Central memory CD8-positive, alpha-beta T cell (primary cell): ENCODE data around the gene LRRK1.

Experiments
- ATAC-seq: fragments of 150-1000 bp; cut with Tn5 transposase; replicated peaks from 2 replicates; pipeline ENCODE4 v1.10.0; 2022; ENCODE audit warnings: mild to moderate bottlenecking, moderate FRiP score, moderate number of reproducible peaks; ENCODE audit not compliant: poor library complexity, severe bottlenecking; ENCODE audit errors: extremely low read depth
- DNase-seq, 2 donors: peaks; one replicate each; pipeline ENCODE4 v3.0.0; 2021; ENCODE audit warnings: low spot score in 2 of 2
- H3K27ac Mint-ChIP-seq: one replicate; pipeline ENCODE4 v1.8.0; 2022; ENCODE audit warnings: low read depth, mild to moderate bottlenecking, moderate library complexity, mixed read lengths
- H3K27me3 Mint-ChIP-seq: one replicate; pipeline ENCODE4 v1.8.0; 2022; ENCODE audit warnings: mixed read lengths
- H3K36me3 Mint-ChIP-seq: one replicate; pipeline ENCODE4 v1.8.0; 2022; ENCODE audit warnings: mild to moderate bottlenecking, moderate library complexity, mixed read lengths; ENCODE audit not compliant: insufficient read depth
- H3K4me1 Mint-ChIP-seq: one replicate; pipeline ENCODE4 v1.8.0; 2022; ENCODE audit warnings: mixed read lengths
- H3K4me3 Mint-ChIP-seq: one replicate; pipeline ENCODE4 v1.8.0; 2022; ENCODE audit warnings: mild to moderate bottlenecking, moderate library complexity, mixed read lengths
- H3K9me3 Mint-ChIP-seq: one replicate; pipeline ENCODE4 v1.8.0; 2022; ENCODE audit warnings: mixed read lengths

Gene LRRK1

GRCh38 chr15:100986158-100986896, 67.2 kb downstream of the LRRK1 start:
- no peak for DNase-seq

GRCh38 chr15:100987143-100987542, 68.0 kb downstream of the LRRK1 start:
- ATAC-seq (no peak), DNase-seq (no peak)
- H3K9me3 Mint-ChIP-seq = no peaks in the 10 kb centered on the region
- H3K36me3 Mint-ChIP-seq = no peaks in the 10 kb centered on the region
- H3K27me3 Mint-ChIP-seq = peaks cover 50% of the 10 kb centered on the region
- no peaks in the 10 kb centered on the region for H3K4me1 Mint-ChIP-seq
- no peak overlapping the region for H3K4me3 Mint-ChIP-seq
- H3K27ac Mint-ChIP-seq = no peak overlapping the region

More at GRCh38 chr15:100986158-100986896, 67.2 kb downstream of the LRRK1 start:
- Mint-ChIP-seq H3K4me1 (no peaks in the 10 kb centered on the region), H3K36me3 (no peaks in the 10 kb centered on the region), H3K9me3 (no peaks in the 10 kb centered on the region), H3K27me3 (peaks cover 52% of the 10 kb centered on the region), H3K27ac (no peak overlapping the region), H3K4me3 (no peak overlapping the region)
- no peak for ATAC-seq

GRCh38 chr15:100988297-100988696, 69.1 kb downstream of the LRRK1 start:
- Mint-ChIP-seq H3K36me3 (no peaks in the 10 kb centered on the region), H3K27me3 (peaks cover 41% of the 10 kb centered on the region), H3K27ac (no peak overlapping the region), H3K4me1 (no peaks in the 10 kb centered on the region), H3K9me3 (no peaks in the 10 kb centered on the region), H3K4me3 (no peak overlapping the region)
- no peak for ATAC-seq
- no peak for DNase-seq

GRCh38 chr15:100988857-100989256, 69.7 kb downstream of the LRRK1 start:
- Mint-ChIP-seq H3K27me3 (peaks cover 41% of the 10 kb centered on the region), H3K27ac (no peak overlapping the region), H3K4me1 (no peaks in the 10 kb centered on the region), H3K4me3 (no peak overlapping the region), H3K36me3 (no peaks in the 10 kb centered on the region), H3K9me3 (no peaks in the 10 kb centered on the region)
- ATAC-seq (no peak), DNase-seq (no peak)

GRCh38 chr15:100994597-100995446, 75.7 kb downstream of the LRRK1 start:
- ATAC-seq (no peak), DNase-seq (no peak)
- Mint-ChIP-seq H3K27ac (no peak overlapping the region), H3K27me3 (peaks cover 12% of the 10 kb centered on the region), H3K9me3 (no peaks in the 10 kb centered on the region), H3K36me3 (peaks cover 3% of the 10 kb centered on the region), H3K4me1 (no peaks in the 10 kb centered on the region), H3K4me3 (no peak overlapping the region)

GRCh38 chr15:100995471-100996430, 76.6 kb downstream of the LRRK1 start:
- Mint-ChIP-seq H3K9me3 (no peaks in the 10 kb centered on the region), H3K4me3 (no peak overlapping the region), H3K27me3 (peaks cover 22% of the 10 kb centered on the region), H3K4me1 (no peaks in the 10 kb centered on the region), H3K27ac (no peak overlapping the region), H3K36me3 (peaks cover 6% of the 10 kb centered on the region)
- no peak for ATAC-seq
- DNase-seq = no peak

- no peaks in the 10 kb centered on the region for H3K4me1 Mint-ChIP-seq
- H3K9me3 Mint-ChIP-seq = no peaks in the 10 kb centered on the region
- H3K27me3 Mint-ChIP-seq = peaks cover 33% of the 10 kb centered on the region
- no peak overlapping the region for H3K4me3 Mint-ChIP-seq
- no peak overlapping the region for H3K27ac Mint-ChIP-seq
- peaks cover 6% of the 10 kb centered on the region for H3K36me3 Mint-ChIP-seq
- ATAC-seq = no peak
- DNase-seq = no peak
Measured at GRCh38 chr15:100997442-100997841, 78.3 kb downstream of the LRRK1 start.

- no peak for DNase-seq
- Mint-ChIP-seq H3K9me3 (no peaks in the 10 kb centered on the region), H3K27me3 (peaks cover 33% of the 10 kb centered on the region), H3K36me3 (peaks cover 6% of the 10 kb centered on the region), H3K27ac (no peak overlapping the region), H3K4me3 (no peak overlapping the region), H3K4me1 (no peaks in the 10 kb centered on the region)
- no peak for ATAC-seq
Measured at GRCh38 chr15:100998630-100999029, 79.5 kb downstream of the LRRK1 start.

GRCh38 chr15:100999369-100999768, 80.2 kb downstream of the LRRK1 start:
- H3K27me3 Mint-ChIP-seq = peaks cover 33% of the 10 kb centered on the region
- peaks cover 6% of the 10 kb centered on the region for H3K36me3 Mint-ChIP-seq
- no peak for DNase-seq
- H3K9me3 Mint-ChIP-seq = no peaks in the 10 kb centered on the region
- ATAC-seq = no peak
- no peaks in the 10 kb centered on the region for H3K4me1 Mint-ChIP-seq
- H3K4me3 Mint-ChIP-seq = no peak overlapping the region
- no peak overlapping the region for H3K27ac Mint-ChIP-seq

- Mint-ChIP-seq H3K4me1 (no peaks in the 10 kb centered on the region), H3K27me3 (peaks cover 33% of the 10 kb centered on the region)
Measured at GRCh38 chr15:101000271-101000681, 81.1 kb downstream of the LRRK1 start.

GRCh38 chr15:101001056-101001455, 81.9 kb downstream of the LRRK1 start:
- DNase-seq (no peak), ATAC-seq (no peak)
- Mint-ChIP-seq H3K27me3 (peaks cover 33% of the 10 kb centered on the region), H3K4me3 (no peak overlapping the region), H3K36me3 (peaks cover 6% of the 10 kb centered on the region), H3K4me1 (no peaks in the 10 kb centered on the region), H3K9me3 (no peaks in the 10 kb centered on the region), H3K27ac (no peak overlapping the region)

More at GRCh38 chr15:101000271-101000681, 81.1 kb downstream of the LRRK1 start:
- DNase-seq (no peak), ATAC-seq (no peak)
- Mint-ChIP-seq H3K4me3 (no peak overlapping the region), H3K36me3 (peaks cover 6% of the 10 kb centered on the region), H3K9me3 (no peaks in the 10 kb centered on the region), H3K27ac (no peak overlapping the region)

- no peak overlapping the region for H3K4me3 Mint-ChIP-seq
- H3K4me1 Mint-ChIP-seq = no peaks in the 10 kb centered on the region
- H3K9me3 Mint-ChIP-seq = no peaks in the 10 kb centered on the region
- H3K27me3 Mint-ChIP-seq = peaks cover 27% of the 10 kb centered on the region
- no peak overlapping the region for H3K27ac Mint-ChIP-seq
- ATAC-seq (no peak), DNase-seq (no peak)
- H3K36me3 Mint-ChIP-seq = peaks cover 6% of the 10 kb centered on the region
Measured at GRCh38 chr15:101001796-101002195, 82.6 kb downstream of the LRRK1 start.
